IPS-11a (cell line): ENCODE results near the gene PARM1.

Experiments used
- H3K4me3 ChIP-seq: one replicate; pipeline ENCODE4 v1.5.1; 2013; ENCODE audit warnings: low read depth, low read length, control low read depth

PARM1 gene

DNA sequence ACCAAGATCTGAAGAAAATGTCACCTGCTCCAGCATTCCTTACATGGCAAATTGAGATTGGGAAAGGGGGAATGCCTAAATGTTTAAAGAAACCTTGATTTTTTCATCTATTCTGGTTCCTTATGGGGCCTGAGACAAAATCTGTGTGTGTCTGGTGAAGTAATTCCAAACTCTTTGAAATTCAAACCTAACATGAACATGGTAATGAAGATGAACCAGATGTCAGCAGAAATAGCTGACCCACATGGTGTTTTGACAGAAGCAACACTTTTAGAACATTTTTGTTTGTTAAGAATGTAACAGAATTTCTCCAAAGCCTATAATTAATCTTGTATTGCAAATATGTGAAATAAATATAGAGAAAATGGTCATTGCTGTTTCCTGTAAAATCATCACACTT lies 133.0 kb downstream of the PARM1 start:
- H3K4me3 ChIP-seq, result no peak overlapping the region

DNA sequence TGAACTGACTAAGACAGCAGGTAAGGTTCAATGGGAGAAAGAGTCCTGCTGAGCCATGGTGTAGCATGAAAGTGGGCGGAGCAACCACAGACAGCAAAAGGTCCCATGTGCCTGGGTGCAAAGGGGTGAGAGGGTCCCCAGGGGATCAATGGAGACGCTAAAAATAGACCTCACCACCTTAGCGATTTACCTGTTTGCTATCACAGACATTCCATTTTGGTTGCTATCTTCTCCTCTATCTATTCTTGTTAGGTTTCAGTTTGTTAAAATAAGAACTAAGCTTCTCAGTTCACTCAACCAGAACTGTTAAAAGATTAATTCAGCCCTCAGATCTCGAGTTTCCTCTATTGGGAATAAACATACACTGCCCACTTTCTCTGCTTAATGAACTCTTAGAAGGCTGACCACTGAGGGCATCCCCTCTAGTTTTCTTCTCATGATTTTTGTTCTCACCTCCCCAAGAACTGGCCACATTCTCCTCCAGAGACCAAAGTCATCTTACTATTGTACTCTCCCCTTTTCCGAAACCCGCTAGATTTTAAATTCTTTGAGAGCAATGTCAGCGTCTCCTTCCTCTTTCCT lies 136.7 kb downstream of the PARM1 start:
- H3K4me3 ChIP-seq, result no peak overlapping the region

DNA sequence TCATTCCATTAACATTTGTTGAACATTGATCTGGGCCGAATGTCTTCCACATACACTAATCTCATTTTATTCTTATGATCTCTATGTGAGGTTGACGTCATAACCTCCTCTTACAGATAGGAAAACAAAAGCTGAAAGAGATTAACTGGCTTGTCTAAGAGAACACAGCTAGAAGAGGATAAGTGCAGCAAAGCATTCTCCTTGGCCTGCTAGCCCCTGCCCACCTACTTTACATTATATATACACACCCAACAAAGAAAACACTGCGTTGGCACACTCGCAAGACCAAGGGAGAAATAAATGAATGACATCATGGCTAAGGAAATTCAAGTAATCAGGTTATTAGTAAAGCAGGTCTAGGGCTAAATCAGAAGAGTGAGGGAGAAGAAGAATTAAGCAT lies 138.4 kb downstream of the PARM1 start:
- no peak overlapping the region for H3K4me3 ChIP-seq

DNA sequence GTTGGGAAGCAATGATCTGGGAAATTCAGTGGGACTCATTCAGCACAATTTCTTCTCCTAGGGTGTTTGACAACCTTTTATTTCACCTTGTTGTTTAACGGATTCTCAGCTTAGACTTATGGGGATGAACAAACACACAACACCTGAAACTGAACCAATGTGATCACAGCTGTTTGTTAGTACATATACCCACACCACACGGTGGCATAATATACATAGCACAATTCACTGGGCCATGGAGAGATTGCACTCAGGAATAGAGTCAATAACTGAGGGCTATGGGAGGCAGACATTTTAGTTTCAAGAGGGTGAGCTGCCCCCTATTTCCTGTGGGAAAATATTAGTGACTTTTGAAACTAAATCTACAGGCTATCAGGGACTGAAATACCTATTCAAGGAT lies 148.0 kb downstream of the PARM1 start:
- no peak overlapping the region for H3K4me3 ChIP-seq

DNA sequence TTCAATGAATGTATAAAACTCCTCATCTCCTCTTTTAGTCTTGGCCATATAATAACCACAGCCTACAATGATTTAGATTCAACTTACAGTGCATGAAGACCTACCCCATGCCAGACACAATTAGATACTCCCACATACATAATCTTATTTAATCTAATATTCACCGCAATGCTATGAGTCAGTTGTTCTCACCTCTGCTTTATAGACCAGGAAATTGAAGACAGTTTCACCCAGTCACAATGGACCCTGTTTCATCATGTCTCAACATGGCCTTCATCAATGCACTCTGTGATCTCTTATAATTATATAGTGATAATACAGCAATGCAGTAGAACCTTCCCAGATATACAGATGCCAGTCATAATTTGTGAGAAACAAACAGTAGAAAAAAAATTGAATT lies 148.6 kb downstream of the PARM1 start:
- H3K4me3 ChIP-seq, result no peak overlapping the region

DNA sequence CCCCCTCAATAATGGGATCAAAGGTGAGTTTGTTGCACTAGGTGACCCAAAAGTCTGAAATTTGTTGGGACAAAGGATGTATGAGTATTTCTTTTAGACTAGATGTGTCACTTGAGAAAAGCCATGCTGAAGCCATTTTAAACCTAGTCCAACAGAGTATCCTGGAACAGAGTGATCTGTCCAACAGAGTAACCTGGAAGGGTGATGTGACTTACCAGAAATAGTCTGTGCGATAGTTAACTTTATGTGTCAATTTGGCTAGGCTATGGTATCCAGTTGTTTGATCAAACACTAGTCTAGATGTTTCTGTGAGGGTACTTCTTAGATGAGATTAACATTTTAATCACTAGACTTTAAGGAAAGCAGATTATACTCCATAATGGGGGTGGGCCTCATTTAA lies 154.5 kb downstream of the PARM1 start:
- H3K4me3 ChIP-seq, result no peak overlapping the region

DNA sequence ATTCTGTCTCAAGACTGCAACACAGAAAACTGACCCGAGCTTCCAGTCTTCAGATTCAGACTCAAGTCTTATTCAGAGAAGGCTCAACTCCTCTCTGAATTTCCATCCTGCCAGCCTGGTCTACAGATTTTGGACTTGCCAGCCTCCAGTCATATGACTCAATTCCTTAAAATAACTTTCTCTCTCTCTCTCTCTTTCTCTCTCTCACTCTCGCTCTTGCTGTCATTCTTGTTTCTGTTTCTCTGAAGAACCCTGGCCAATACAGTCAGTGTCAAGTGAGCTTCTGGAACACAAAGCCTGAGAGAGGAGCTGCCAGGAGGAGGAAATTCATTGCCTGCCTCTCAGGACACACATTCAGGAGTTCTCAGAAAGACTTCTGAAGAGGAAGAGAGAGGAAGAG lies 154.9 kb downstream of the PARM1 start:
- H3K4me3 ChIP-seq, result no peak overlapping the region

DNA sequence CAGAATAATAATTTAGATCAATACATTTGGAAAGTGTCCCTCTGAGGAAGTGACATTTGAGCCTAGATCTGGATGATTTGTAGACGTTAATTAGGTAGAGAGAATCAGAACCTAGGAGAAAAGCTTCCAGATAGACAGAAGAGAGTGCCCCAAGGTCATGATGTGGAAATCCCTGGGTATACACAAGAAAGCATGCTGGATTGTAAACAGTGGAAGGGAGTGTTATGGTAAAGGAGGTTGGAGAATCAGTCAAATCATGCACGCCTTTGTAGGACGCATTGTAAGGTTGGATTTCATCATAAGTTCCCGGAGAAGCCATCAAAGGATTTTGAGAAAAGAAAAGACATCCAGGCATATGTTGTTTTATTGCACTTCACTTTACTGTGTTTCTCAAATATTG lies 156.3 kb downstream of the PARM1 start:
- no peak overlapping the region for H3K4me3 ChIP-seq

DNA sequence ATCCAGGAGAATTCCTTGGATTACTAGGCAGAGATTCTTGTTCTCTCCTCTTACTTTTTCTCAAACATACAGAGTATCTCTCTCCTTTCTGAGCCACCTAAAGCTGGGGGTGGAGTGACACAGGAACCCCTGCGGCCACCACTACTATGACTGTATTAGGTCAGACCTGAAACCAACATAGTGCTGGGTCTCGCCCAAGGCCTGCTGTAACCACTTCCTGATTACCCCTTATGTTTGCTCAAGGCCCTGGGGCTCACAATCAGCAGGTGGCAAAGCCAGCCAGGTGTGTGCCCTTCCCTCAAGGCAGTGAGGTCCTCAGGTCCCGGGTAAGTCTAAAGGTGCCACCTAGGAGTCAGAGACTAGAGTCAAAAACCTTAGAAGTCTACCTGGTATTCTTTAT lies 166.4 kb downstream of the PARM1 start:
- H3K4me3 ChIP-seq, result no peak overlapping the region
